EL (cell line): Measurements from ENCODE around the gene SYNE3.

Experiments
- DNase-seq: peaks from one replicate; pipeline ENCODE4 v3.0.0-alpha.2; 2016

SYNE3 gene, protein sequence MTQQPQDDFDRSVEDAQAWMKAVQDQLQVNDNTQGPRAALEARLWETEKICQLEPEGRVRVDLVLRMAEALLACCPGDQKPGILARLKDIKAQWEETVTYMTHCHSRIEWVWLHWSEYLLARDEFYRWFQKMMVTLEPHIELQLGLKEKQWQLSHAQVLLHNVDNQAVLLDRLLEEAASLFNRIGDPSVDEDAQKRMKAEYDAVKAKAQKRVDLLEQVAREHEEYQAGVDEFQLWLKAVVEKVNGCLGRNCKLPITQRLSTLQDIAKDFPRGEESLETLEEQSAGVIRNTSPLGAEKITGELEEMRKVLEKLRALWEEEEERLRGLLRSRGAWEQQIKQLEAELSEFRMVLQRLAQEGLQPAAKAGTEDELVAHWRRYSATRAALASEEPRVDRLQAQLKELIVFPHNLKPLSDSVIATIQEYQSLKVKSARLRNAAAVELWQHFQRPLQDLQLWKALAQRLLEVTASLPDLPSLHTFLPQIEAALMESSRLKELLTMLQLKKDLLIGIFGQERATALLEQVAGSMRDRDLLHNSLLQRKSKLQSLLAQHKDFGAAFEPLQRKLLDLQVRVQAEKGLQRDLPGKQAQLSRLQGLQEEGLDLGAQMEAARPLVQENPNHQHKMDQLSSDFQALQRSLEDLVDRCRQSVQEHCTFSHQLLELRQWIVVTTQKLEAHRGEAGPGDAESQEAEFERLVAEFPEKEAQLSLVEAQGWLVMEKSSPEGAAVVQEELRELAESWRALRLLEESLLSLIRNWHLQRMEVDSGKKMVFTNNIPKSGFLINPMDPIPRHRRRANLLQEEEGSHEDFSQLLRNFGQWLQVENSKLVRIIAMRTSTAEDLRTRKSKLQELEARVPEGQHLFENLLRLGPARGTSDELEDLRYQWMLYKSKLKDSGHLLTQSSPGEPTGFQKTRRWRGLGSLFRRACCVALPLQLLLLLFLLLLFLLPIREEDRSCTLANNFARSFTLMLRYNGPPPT

DNA sequence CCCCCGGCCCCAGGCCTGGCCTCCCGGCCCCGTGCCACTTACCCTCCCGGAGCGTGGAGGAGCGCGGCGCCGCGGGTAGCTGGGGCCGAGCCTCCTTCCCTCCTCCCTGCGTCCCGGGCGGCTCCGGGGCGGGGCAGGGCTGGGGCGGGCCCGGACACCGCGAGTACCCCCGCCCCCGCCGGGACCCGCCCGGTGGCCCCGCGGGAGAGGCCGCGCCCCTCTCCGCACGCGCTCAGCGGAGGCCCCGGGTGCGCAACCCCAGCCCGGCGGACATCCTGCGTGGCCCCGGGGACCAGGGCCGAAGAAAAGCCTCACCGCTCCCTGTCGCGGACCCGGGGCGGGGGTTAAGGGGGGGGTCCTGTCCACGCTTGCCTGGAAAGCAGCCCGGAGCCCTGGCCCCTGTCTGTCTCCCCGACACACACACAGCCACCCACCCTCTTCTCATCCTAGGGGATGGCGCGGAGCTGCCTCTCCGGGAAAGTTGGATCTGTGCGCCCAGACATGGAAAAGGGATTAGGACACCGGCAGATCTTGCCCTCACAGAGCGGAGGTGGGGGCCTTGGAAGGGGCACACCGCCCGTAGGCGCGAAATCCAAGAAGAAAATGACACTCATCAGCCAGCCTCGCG lies at the start of gene SYNE3:
Gene SYNE3, minus strand, starts transcription at position 97 of the 628 bp plus-strand sequence. CDS start 40,829 bp downstream, outside the sequence.
- peak; percentile 56 for DNase-seq

DNA sequence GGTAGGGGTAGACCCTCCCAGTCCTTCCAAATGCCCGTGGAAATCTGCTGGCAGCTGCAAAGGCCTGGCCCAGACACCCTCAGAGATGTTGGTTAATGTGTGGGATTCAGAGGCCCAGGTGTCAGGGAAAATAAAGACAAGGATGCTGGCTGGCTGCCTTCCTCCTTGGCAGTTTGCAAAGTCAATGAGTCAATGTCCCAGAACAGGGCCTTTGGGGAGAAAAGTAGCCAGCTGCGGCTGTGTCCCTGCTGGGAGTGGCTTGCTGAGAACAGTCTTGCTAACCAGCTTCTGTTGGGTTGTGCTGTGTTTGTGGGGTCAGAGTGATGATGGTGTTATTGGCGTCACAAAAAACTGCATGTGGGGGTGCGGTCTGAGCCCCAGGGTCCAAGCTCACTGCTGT lies 47.6 kb upstream of the SYNE3 start:
- DNase-seq: no peak

DNA sequence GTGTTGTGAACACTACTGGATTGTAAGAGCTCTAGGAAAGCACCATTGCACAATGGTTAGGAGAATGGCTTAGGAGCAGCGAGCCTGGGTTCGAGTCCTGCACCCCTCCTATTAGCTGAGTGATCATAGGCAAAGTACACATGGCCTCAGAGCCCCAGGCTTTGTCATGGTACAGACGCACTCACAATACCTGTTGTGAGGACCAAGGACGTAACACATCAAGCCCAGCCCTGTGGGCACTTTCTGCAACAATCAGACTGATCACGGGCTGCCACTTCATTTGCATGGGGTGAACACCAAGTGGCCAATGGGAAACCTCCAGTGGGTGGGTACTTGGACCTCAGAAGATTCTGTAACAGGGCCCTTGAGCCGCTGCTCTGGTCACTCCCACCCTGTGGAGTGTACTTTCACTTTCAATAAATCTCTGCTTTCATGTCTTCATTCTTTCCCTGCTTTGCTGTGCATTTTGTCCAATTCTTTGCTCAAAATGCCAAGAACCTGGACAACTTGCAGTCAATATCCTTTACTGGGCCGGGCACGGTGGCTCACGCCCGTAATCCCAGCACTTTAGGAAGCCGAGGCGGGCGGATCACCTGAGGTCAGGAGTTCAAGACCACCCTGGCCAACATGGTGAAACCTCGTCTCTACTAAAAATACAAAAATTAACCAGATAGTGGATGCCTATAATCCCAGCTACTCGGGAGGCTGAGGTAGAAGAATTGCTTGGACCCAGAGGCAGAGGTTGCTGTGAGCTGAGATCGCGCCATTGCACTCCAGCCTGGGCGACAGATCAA lies 46.6 kb upstream of the SYNE3 start:
- peak; percentile 16 for DNase-seq

DNA sequence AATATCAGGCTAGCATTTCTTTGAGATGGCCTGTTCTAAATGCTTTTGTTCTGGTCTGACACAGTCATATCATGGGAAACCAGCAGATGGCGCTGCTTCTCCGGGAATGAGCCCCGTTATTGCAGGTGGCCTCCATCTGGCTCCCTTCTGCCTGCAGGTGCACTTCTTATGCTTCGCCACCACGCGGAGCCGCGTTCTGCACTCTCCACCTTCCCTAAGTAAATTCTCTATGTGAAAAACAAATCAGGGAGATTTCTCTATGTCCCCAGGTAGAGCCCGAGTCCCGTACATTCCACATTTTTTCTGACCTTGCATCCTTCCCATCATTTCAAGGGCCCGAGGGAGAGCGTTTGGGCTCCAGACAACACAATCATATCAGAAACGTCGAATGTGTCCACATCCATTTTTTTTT lies 44.6 kb upstream of the SYNE3 start:
- DNase-seq: peak; percentile 79

DNA sequence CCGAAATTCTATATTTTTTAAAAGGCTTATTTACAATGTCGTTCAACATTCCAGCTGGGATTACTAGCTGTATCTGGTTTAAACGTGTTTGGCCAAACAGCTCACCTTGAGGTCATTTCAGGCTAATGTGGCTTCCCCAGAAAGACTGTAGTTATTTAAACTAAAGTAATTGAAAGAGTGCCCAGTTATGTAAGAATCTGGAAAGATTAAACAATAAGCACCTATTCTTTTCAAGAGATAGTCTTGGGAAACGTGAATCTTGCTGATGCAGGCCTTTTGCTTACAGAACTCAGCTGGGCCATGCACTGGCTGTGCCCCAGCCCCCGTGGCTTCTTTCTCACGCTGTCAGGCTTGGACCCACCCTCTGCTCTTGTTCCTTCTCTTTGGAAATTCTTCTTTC lies 42.8 kb upstream of the SYNE3 start:
- no peak for DNase-seq

DNA sequence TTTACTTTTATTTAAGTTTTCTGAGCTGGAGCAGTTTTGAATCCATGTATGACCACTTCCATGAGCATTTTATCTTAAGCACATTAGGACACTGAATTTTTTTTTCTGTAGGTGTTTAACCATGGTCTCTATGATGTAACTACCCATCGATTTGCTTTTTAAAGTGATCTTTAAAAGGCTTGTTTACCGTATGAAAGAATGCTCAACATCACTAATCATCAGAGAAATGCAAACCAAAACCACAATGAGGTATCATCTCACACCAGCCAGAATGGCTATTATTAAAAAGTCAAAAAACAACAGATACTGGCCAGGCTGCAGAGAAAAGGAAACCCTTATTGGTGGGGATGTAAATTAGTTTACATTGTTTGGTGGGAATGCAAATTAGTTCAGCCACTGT lies 41.4 kb upstream of the SYNE3 start:
- no peak for DNase-seq

DNA sequence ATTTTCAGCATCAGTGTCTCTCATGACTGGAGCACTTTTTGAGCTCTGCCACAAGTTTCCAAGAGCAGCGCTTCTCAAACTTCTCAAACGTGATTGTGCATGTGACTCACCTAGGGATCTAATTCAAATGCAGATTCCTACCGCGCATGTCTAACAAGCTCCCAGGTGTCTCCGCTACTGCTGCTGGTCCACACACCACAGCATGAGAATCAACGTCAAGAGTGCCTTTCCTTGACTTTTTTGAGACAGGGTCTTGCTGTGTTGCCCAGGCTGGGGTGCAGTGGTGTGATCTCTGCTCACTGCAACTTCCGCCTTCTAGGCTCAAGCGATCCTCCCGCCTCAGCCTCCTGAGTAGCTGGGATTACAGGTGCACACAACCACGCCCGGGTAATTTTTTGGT lies 40.8 kb upstream of the SYNE3 start:
- DNase-seq: no peak

DNA sequence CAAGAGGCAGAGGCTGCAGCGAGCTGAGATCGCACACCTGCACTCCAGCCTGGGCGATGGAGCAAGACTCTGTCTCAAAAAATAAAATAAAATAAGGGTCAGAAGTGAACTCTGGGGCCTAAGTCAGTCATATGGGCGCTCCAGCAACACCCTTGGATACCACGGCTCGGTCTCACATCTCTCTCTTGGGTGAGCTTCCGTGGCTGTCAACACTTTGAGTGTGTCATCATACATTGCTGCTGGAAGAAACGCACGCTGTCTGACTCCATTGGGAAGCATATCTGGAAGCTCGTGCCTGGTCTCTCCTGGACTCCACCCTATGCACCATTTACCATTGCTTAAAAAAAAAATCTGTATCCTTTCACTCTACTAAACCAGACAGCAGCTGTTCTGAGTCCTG lies 38.6 kb upstream of the SYNE3 start:
- no peak for DNase-seq

DNA sequence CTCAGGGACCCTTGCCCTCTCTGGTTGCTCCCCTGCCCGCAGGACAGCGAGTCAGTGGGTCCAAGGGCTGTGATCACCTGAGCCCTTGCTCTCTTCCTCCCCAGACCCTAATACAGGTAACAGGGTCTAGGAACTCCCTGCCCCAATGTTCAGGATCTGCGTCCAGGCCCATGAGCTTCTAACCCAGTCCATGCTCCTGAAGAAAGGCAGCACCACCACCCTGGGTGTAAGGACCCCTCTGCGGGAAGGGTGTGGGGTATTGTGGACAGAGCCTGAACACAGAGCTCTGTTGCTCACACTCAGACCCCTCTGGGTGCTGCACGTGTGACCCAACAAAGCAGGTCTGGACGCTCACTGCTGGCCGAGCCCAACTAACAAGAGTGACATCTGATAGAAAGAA lies 36.7 kb upstream of the SYNE3 start:
- DNase-seq: no peak

DNA sequence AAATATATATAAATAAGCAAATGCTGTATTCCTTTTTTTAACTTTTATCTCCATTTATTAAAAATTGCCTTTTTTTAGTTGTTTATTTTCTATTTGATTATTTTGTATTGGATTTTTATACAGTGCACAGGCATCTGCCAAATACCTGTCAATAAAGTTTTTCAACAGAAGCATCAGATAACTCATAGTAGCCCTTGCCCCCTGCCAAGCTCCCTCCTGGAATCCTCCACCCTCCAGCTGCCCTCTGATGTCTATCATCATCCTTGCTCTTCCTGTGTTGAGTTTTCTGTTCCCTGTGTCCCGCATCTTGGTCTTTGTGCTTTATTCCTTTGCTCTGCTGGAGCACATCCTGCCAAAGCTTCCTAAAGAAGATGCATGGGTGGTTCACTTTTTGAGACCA lies 35.0 kb upstream of the SYNE3 start:
- DNase-seq: no peak

DNA sequence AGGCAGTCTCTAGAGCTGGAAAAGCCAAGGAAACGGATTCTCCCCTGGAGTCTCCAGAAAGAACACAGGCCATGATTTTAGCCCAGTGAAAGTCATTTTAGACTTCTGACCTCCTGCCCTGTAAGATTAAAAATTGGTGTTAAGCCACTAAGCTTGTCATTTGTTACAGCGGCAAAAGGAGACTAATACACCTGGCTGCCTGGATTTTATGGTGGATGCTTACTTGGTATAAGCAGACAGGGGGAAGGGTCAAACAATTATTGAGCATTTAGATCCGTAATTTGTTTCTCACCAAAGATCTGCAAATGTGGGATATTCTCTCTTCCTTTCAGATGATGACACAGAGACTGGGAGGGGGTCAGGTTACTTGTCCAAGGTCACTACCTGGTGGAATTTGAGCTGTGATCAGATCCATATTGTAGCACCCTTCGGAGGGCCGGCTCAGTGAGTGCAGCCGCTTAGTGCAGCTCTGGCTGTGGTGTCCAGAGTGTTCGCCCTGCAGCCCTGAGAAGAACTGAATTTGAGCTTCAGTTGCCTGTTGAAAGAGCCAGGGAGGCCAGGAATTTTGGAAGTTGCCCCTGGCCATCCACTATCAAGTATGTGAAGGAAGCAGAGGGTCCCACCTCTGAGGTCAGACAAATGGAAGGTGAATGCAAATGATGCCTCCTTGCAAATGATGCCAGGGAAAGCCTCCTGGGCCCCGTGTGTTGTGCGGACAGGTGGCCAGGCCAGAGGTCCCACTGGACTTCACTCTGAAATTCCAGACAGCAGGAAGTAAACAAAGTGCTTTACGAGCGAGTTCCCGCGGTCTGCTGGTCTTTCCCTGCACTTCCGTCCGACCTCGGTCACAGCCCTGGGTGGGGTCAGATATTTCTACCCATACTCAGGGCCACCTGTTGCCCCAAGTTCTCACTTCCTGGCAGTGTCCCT lies 33.5 kb upstream of the SYNE3 start:
- no peak for DNase-seq

DNA sequence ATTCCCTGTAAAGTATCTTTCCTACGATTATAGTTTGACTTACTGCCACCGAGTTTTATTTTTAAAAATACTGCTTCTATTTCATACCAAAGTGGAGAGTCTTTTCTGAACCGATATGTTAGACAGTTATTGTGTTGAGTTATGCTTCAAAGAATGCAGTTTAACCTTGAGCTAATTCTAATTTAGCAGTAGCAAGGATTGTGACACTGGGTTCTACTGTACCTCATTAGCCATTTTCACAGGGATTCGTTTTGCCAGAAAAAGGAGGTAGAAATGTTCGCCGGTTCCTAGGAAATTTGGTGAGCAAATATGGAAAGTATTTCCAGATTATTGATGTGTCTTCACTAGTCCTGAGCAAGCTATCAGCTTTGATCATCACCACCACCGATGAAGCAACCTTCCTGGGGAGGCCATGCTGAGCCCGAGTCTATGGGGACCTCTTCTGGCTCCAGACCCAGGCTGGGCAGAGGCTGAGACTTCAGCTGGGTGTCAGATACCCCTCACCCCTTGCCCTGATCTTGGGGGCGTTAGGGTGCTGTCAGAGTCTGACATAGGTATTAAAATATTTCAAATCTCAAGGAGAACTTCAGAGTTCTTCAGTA lies 32.0 kb upstream of the SYNE3 start:
- DNase-seq: no peak

DNA sequence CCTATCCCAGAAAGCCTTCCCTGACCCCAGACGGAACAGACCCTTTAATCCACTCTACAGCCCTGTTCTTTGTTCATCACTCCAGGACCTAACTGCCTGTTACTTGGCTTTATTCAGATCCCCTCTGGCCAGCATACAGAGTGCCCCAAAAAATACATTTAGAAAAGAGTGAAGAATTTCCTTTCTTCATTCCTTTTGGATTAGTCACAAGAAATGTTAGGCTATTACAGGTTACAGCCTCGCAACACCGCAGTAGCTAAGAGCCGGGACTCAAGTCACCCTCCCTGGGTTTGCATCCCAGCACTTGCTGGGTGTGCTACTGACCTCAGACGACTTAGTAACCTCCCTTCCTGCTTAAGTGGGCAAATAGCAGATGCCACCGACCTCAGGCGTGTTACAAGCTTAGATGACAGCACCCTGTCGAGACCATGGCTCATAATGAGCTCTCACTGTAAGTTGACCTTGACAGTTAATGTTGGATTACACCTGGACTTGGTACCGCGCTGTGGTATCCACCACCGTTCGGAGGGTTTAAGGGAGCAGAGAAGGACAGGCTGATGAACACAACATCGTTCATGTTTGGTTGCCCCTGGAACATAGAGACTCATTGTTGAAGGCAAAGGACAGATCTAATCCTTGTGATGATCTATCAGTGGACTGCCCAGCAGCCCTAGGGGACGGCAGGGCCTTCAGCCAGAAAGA lies 31.3 kb upstream of the SYNE3 start:
- peak; percentile 80 for DNase-seq

DNA sequence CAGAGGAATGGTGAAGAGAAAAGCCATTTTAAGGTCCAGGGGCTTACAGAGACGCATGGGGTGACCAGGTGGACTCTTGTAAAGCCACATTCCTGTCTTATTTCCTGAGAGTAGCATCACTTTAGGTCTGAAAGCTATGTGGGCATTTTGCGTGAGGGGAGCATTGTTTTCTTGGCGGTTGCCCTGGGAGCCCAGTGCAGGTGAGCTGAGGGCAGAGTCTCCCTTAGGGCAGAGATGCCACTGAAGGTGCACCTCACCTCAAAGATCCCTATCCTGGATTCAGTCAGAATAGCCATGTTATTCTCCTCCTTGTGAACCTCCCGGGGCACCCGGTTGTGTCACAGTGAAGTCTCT lies 30.8 kb upstream of the SYNE3 start:
- no peak for DNase-seq

DNA sequence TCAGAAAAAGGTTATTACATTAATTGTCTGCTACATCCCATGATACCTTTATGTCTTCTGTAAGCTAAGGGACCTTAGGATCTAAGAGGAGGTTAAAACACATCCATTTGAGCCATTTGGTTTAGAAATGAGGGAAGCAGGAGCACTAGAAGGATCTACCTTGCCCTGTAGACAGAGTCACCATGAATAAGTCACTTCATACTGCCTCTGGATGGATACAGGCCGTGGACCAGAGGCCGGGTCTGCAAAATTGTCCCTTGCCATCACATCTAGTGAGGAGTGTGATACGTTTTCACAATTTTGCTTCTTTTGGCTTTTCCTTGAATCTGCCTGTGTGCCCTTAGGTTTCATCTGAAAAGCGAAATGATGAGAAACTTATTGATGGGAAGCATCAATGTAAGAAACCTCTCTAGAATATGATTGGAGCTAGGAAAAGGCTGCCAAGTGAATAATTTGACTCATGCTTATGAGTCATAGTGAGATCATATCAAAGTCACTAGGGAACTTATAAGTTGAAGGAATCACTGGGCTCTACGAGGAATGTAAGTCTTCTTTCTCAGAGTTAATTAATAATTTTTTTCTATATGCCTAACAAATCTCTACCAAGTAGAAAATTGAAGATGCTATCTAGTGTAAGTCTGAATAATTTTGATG lies 29.2 kb upstream of the SYNE3 start:
- peak; percentile 86 for DNase-seq

DNA sequence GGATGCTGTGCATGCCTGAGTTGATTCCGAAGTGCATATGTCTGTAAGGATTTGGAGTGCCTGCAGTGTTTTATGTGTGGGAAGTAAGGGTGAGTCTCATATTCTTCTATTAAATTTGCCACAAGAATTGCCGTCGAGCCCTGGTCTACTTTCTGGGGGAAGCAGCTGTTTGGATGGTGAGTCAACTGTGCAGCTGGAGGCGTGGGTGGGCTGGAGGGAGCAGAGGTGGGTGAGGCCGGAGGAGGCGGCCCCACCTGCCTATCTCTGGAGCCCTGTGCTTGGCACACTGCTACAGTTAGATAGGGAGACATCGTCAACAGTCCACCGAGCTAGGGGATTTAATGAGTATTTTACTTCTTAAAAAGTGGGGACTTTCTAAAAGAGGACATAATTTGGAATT lies 28.1 kb upstream of the SYNE3 start:
- DNase-seq: no peak

DNA sequence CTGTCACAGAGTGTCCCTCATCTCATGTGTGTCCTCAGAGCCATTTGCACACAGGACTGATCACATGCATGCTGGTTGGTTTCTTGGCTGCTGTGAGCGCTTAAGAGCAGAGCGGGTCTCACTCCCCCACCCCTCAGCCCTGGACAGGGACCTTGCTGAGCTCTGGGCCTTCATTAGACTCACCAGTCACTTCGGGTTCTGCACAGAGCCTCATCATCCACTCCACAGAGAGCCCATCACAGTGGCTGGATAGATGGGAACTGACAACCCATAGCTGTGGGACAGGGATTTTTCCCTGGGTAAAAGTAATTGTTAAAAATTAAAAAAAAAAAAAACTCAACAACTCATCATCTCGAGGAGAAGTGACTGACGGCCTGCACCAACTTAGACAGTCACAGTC lies 26.6 kb upstream of the SYNE3 start:
- DNase-seq: no peak

DNA sequence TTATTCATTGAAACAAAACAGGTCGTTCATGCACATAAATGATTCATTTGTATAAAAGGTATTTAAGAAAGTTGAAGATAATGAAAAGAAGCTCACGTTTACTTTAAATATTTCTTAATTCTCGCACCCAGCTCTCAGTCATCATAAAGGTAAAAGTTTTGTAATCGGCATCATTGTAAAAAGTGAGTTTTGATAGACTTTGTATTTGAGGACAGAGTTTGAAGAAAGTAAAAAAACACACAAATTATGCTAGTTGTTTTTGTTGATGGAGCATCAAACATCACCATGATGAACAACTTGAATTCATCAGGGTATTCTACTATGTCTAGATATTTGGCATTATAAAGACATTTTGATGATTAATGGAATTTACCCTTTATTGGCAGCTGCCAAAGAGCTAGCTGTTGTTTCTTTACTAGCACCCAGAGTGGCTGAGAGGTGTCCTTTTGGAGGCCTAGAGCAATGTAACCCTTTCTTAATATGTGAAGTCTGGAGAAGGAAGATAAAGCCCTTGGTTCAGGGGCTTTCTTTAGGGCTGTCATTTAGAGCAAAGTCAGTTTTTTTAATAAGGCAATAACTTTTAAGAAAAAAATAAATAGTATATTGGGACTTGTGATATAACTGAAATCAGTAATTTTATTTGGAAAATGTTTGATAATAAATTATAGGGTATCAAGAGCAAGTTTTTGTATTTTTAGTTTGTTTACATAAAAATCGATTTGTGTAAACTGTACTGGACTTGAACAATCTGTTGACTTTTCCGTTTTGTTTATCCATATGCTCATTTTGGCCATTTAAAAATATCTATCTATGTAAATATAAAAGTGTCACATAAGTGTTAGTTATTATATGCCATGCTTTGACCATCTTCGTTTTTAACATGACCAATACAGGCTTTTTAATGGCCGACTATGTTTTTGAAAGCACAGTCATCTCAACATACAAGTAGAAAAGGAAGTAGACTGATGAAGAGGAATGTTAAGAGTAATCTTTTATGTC lies 25.8 kb upstream of the SYNE3 start:
- no peak for DNase-seq

DNA sequence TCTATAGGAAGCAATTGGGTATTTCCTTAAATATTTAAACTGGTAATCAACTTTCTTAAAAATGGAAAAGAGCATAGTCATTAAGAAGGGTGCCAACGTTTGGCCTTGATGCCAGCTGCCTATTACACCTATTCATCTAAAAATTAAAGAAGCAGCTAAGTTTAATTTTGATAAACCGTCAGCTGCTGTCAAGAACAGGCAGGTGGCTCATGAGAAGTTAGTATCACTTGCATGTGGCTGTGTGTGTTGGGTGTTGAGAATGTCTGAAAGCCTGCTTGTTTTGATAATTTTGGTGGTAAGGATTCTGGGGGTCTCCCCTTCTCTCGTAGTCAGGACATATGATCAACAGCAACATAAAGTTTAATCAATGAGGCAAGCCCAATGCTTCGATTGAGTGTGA lies 24.9 kb upstream of the SYNE3 start:
- no peak for DNase-seq
